ENCODE results near the gene TIPARP. TPM values are rescaled to one million over a fixed set of nuclear protein-coding genes. Genes with fewer than 3 reads are reported as not detected.

Gene TIPARP
- total and polyA plus RNA-seq, 2 of the 8 experiments (the other 6 are each of a cell fraction or from before 2014, with no cell fraction given) = 1.6 to 5.8 TPM

DNA sequence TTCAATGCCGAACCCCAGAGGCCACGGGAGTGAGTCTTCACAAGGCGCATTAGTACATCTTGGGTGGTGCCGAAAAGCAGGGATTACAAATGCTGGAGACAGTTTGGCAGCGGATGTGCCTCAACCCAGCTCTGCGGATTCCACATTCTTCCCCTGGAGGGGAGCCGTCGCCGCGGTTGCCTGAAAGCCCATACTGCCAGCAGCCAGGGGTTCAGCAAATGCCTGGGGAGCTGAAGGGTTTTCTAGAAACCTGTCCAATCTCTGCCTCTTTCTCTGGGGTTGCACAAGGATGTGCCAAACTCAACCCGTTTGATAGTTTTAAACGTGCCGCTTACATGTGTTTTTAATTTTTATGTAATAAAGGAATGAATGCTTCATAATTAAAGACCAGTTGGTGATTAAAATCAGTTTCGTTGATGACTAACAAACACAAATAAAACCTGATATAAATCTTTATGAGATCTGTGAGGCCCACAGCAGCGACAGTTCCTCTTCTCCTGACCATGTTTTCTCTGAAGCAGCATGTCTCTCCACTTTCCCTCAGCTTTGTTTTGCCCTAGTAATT lies 77.2 kb downstream of the TIPARP start (continued):
- TF ChIP-seq, protein P1, sequence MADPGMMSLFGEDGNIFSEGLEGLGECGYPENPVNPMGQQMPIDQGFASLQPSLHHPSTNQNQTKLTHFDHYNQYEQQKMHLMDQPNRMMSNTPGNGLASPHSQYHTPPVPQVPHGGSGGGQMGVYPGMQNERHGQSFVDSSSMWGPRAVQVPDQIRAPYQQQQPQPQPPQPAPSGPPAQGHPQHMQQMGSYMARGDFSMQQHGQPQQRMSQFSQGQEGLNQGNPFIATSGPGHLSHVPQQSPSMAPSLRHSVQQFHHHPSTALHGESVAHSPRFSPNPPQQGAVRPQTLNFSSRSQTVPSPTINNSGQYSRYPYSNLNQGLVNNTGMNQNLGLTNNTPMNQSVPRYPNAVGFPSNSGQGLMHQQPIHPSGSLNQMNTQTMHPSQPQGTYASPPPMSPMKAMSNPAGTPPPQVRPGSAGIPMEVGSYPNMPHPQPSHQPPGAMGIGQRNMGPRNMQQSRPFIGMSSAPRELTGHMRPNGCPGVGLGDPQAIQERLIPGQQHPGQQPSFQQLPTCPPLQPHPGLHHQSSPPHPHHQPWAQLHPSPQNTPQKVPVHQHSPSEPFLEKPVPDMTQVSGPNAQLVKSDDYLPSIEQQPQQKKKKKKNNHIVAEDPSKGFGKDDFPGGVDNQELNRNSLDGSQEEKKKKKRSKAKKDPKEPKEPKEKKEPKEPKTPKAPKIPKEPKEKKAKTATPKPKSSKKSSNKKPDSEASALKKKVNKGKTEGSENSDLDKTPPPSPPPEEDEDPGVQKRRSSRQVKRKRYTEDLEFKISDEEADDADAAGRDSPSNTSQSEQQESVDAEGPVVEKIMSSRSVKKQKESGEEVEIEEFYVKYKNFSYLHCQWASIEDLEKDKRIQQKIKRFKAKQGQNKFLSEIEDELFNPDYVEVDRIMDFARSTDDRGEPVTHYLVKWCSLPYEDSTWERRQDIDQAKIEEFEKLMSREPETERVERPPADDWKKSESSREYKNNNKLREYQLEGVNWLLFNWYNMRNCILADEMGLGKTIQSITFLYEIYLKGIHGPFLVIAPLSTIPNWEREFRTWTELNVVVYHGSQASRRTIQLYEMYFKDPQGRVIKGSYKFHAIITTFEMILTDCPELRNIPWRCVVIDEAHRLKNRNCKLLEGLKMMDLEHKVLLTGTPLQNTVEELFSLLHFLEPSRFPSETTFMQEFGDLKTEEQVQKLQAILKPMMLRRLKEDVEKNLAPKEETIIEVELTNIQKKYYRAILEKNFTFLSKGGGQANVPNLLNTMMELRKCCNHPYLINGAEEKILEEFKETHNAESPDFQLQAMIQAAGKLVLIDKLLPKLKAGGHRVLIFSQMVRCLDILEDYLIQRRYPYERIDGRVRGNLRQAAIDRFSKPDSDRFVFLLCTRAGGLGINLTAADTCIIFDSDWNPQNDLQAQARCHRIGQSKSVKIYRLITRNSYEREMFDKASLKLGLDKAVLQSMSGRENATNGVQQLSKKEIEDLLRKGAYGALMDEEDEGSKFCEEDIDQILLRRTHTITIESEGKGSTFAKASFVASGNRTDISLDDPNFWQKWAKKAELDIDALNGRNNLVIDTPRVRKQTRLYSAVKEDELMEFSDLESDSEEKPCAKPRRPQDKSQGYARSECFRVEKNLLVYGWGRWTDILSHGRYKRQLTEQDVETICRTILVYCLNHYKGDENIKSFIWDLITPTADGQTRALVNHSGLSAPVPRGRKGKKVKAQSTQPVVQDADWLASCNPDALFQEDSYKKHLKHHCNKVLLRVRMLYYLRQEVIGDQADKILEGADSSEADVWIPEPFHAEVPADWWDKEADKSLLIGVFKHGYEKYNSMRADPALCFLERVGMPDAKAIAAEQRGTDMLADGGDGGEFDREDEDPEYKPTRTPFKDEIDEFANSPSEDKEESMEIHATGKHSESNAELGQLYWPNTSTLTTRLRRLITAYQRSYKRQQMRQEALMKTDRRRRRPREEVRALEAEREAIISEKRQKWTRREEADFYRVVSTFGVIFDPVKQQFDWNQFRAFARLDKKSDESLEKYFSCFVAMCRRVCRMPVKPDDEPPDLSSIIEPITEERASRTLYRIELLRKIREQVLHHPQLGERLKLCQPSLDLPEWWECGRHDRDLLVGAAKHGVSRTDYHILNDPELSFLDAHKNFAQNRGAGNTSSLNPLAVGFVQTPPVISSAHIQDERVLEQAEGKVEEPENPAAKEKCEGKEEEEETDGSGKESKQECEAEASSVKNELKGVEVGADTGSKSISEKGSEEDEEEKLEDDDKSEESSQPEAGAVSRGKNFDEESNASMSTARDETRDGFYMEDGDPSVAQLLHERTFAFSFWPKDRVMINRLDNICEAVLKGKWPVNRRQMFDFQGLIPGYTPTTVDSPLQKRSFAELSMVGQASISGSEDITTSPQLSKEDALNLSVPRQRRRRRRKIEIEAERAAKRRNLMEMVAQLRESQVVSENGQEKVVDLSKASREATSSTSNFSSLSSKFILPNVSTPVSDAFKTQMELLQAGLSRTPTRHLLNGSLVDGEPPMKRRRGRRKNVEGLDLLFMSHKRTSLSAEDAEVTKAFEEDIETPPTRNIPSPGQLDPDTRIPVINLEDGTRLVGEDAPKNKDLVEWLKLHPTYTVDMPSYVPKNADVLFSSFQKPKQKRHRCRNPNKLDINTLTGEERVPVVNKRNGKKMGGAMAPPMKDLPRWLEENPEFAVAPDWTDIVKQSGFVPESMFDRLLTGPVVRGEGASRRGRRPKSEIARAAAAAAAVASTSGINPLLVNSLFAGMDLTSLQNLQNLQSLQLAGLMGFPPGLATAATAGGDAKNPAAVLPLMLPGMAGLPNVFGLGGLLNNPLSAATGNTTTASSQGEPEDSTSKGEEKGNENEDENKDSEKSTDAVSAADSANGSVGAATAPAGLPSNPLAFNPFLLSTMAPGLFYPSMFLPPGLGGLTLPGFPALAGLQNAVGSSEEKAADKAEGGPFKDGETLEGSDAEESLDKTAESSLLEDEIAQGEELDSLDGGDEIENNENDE (IDR thresholded peaks at IDR 0.05; ENCODE audit: insufficient replicate concordance, low read length) = no peak
- TF ChIP-seq, protein P2, sequence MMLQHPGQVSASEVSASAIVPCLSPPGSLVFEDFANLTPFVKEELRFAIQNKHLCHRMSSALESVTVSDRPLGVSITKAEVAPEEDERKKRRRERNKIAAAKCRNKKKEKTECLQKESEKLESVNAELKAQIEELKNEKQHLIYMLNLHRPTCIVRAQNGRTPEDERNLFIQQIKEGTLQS (IDR thresholded peaks at IDR 0.05; ENCODE audit: insufficient read depth, low read depth, low read length) = no peak
- TF ChIP-seq BACH1 (IDR thresholded peaks at IDR 0.05; ENCODE audit: low read length) = no peak
- TF ChIP-seq EP300 (IDR thresholded peaks at IDR 0.05; ENCODE audit: borderline replicate concordance in 1 of 2, low read depth in 2 of 2, low read length in 2 of 2) = no peak
- TF ChIP-seq, protein P3, sequence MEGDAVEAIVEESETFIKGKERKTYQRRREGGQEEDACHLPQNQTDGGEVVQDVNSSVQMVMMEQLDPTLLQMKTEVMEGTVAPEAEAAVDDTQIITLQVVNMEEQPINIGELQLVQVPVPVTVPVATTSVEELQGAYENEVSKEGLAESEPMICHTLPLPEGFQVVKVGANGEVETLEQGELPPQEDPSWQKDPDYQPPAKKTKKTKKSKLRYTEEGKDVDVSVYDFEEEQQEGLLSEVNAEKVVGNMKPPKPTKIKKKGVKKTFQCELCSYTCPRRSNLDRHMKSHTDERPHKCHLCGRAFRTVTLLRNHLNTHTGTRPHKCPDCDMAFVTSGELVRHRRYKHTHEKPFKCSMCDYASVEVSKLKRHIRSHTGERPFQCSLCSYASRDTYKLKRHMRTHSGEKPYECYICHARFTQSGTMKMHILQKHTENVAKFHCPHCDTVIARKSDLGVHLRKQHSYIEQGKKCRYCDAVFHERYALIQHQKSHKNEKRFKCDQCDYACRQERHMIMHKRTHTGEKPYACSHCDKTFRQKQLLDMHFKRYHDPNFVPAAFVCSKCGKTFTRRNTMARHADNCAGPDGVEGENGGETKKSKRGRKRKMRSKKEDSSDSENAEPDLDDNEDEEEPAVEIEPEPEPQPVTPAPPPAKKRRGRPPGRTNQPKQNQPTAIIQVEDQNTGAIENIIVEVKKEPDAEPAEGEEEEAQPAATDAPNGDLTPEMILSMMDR (IDR thresholded peaks at IDR 0.05; ENCODE audit: control extremely low read depth in 1 of 3, insufficient read depth in 1 of 3, low read depth in 1 of 3, low read length in 3 of 3) = no peak
- no peak for TF ChIP-seq CEBPB (IDR thresholded peaks at IDR 0.05; ENCODE audit: low read depth, low read length)
- no peak for TF ChIP-seq FOSL1 (IDR thresholded peaks at IDR 0.05; ENCODE audit: insufficient read depth, low read depth, low read length)
